ENCODE data around the gene PPA1. TPM values are rescaled to one million over a fixed set of nuclear protein-coding genes. Genes with fewer than 3 reads are reported as not detected.

The PPA1 gene
- total RNA-seq, 2 donors from 2014 or later, result 48.0 to 69.2 TPM

DNA sequence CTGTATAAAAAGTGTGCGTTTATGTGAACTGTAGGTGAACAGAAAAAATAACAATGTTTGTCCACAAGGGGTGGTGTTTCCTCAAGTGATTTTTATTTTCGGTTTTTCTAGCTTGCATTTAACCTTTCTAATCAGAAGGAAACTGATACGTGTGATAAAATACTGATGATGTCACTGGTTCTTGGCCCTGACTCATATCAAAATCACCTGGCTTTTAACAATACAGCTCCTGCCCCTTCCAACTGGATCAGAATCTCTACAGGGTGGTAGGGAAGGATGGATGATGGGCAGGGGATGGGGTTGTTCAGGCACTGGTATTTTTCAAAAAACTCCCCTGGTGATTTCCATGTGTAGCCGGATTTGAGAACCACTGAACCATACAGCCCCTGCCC is 39.7 kb upstream of the PPA1 start:
- DNase-seq (ENCODE audit: low spot score), result no peak
- no peaks in the 10 kb centered on the region for H3K27me3 ChIP-seq
- no peak overlapping the region for H3K4me3 ChIP-seq
- peaks cover 0 to 10% of the 10 kb centered on the region in 2 donors for H3K4me1 ChIP-seq
- TF ChIP-seq, protein P1, sequence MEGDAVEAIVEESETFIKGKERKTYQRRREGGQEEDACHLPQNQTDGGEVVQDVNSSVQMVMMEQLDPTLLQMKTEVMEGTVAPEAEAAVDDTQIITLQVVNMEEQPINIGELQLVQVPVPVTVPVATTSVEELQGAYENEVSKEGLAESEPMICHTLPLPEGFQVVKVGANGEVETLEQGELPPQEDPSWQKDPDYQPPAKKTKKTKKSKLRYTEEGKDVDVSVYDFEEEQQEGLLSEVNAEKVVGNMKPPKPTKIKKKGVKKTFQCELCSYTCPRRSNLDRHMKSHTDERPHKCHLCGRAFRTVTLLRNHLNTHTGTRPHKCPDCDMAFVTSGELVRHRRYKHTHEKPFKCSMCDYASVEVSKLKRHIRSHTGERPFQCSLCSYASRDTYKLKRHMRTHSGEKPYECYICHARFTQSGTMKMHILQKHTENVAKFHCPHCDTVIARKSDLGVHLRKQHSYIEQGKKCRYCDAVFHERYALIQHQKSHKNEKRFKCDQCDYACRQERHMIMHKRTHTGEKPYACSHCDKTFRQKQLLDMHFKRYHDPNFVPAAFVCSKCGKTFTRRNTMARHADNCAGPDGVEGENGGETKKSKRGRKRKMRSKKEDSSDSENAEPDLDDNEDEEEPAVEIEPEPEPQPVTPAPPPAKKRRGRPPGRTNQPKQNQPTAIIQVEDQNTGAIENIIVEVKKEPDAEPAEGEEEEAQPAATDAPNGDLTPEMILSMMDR (IDR thresholded peaks at IDR 0.05), result peak; percentile 28 to 71
- no peak overlapping the region for H3K27ac ChIP-seq
- no peaks in the 10 kb centered on the region for H3K9me3 ChIP-seq
- no peaks in the 10 kb centered on the region for H3K36me3 ChIP-seq

DNA sequence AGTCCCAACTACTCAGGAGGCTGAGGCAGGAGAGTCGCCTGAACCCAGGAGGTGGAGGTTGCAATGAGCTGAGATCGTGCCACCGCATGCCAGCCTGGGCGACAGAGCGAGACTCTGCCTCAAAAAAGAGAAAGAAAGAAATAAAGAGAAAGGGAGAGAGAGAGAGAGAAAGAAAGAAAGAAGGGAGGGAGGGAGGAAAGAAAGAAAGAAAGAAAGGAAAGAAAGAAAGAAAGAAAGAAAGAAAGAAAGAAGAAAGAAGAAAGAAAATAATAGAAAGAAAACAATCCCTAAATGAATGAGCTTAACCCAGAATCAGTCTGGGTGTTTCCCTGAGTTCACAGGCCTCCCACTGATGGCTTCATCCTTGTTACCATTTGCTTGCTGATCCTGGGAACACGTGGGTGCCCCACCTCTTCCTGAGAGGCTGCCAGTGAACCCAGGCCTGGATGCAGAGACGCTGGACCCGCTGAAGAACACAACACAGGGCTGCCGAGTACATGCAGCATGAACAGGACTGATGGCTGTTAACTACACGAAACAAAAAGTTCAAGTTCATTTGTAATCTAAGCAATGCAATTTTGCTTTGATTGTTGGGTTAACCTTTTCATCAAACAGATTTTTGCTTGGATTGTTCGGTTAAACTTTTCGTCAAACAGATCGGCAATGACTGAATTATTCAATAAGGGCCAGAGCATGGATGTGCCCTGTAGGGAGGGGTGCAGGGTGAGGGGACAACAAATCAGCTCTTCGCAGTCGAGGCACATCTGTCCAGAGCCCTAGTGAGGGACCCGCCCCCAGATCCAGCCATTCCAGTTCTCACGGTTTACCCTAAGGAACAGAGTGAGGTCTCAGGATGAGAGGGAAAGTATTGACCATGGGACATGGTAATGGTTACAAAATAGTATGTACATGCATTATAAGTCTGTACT is 39.0 kb upstream of the PPA1 start:
- Histone ChIP-seq H3K4me3 (no peak overlapping the region), H3K4me1 (peaks cover 0 to 10% of the 10 kb centered on the region in 2 donors), H3K36me3 (no peaks in the 10 kb centered on the region), H3K27ac (no peak overlapping the region), H3K27me3 (no peaks in the 10 kb centered on the region), H3K9me3 (no peaks in the 10 kb centered on the region)
- TF ChIP-seq, protein P1 (IDR thresholded peaks at IDR 0.05), result no peak
- DNase-seq (ENCODE audit: low spot score), result peak; percentile 73

DNA sequence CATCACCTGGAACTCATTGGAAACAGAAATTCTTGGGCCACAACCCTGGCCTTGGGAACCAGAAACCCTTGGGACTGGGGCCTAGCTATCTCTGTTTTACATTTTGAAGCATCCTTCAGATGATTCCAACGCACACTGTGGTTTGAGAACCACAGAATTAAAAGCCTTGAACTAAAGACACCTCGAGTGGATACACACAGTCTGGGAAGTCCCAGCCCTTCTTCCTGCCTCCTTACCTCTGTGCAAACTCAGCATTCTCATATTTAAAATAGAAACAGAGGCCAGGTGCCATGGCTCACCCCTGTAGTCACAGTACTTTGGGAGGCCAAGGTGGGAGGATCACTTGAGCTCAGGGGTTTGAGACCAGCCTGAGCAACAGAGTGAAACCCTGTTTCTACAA is 37.7 kb upstream of the PPA1 start:
- no peaks in the 10 kb centered on the region for H3K9me3 ChIP-seq
- no peaks in the 10 kb centered on the region for H3K27me3 ChIP-seq
- H3K36me3 ChIP-seq, result no peaks in the 10 kb centered on the region
- DNase-seq (ENCODE audit: low spot score), result no peak
- H3K4me3 ChIP-seq, result no peak overlapping the region
- H3K4me1 ChIP-seq, result peaks cover 0 to 10% of the 10 kb centered on the region in 2 donors
- TF ChIP-seq, protein P1 (IDR thresholded peaks at IDR 0.05), result no peak
- no peak overlapping the region for H3K27ac ChIP-seq

DNA sequence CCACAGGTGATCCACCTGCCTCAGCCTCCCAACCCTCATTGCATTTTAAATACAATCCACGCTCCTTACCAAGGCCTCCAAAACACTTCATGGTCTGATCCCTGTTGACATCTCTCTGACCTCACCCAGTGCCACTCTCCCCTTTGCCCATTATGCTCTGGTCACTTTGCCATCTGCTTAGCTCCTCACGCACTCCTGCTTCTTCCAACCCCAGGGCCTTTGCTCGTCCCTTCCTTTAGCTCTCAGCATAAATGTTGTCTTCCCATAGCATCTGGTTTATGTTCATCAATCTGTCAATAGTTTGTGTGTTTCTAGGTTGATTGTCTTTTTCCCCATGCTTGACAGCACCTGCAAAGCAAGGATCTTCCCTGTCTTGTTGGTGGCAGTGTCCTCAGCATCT is 36.5 kb upstream of the PPA1 start:
- DNase-seq (ENCODE audit: low spot score), result no peak
- Histone ChIP-seq H3K4me3 (no peak overlapping the region), H3K36me3 (no peaks in the 10 kb centered on the region), H3K27me3 (no peaks in the 10 kb centered on the region), H3K4me1 (peaks cover 0 to 8% of the 10 kb centered on the region in 2 donors), H3K27ac (no peak overlapping the region), H3K9me3 (no peaks in the 10 kb centered on the region)
- TF ChIP-seq, protein P1 (IDR thresholded peaks at IDR 0.05), result no peak

DNA sequence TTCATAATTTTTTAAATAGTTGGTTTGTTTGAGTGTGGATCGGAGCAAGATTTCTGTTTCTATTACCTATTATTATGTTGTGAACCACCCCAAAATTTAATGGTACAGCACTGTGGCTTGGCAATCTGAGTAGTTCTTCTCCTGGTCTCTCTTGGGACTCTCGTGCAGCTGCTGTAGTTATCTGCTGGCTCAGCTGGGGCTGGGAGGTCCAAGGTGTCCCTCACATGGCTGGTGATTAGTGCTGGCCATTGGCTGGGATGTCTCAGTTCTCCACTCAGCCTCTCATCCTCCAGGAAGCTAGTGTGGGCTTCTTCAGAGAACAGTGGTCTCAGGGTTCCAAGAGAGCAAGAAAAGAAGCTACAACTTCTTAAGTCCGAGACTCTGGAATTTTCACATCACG is 35.1 kb upstream of the PPA1 start:
- Histone ChIP-seq H3K27ac (no peak overlapping the region), H3K27me3 (no peaks in the 10 kb centered on the region), H3K4me1 (peaks cover 0 to 4% of the 10 kb centered on the region in 2 donors), H3K4me3 (no peak overlapping the region), H3K36me3 (no peaks in the 10 kb centered on the region), H3K9me3 (no peaks in the 10 kb centered on the region)
- DNase-seq (ENCODE audit: low spot score), result no peak
- TF ChIP-seq, protein P1 (IDR thresholded peaks at IDR 0.05), result no peak

Data from right atrium auricular region (tissue), 2 donors.